ENCODE results near the gene COA3. TPM values are rescaled to one million over a fixed set of nuclear protein-coding genes. Genes with fewer than 3 reads are reported as not detected.

Gene COA3
- total and polyA plus RNA-seq, 4 donors: 62.3 to 294 (median 103) TPM

DNA sequence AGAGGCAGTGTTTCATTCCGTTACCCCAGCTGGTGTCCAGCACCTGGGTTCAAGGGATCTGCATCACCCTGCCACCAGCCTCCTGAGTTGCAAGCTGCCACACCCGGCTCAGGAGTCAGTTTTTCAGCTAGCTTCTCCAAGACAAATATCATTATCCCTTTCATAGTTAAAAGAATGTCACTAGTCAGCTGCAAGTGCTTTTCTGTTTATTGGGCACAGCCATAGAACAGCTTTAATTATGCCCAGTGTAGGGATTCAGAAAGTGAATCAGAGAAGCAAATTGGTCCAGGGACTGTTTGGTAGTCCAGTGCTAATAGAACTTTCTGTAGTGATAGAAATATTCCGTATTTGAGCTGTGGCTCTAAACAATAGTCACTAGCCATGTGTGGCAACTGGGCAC lies 49.6 kb upstream of the COA3 start:
- H3K4me3 ChIP-seq (ENCODE audit: low read depth in 1 of 3, low read length in 3 of 3): no peak overlapping the region
- H3K36me3 ChIP-seq (ENCODE audit: control insufficient read depth in 4 of 4, insufficient read depth in 3 of 4, low read depth in 1 of 4, low read length in 3 of 4): peaks cover 5 to 21% (median 7%) of the 10 kb centered on the region in 4 donors
- no peak overlapping the region for H3K27ac ChIP-seq (ENCODE audit: low read depth in 1 of 2, low read length in 2 of 2)
- H3K4me1 ChIP-seq (ENCODE audit: control insufficient read depth in 4 of 4, insufficient read depth in 4 of 4, low read length in 3 of 4): peaks cover 0 to 21% (median 16%) of the 10 kb centered on the region in 4 donors
- DNase-seq (ENCODE audit: low spot score): no peak
- no peaks in the 10 kb centered on the region for H3K9me3 ChIP-seq (ENCODE audit: control insufficient read depth in 4 of 4, low read length in 3 of 4)
- H3K9ac ChIP-seq (ENCODE audit: low read depth in 1 of 2, low read length in 2 of 2): no peak overlapping the region
- H3K27me3 ChIP-seq (ENCODE audit: control insufficient read depth in 4 of 4, insufficient read depth in 4 of 4, low read length in 3 of 4): no peaks in the 10 kb centered on the region
- 87% methylated on average over 3 of the region's 3 CpGs for WGBS
- TF ChIP-seq TAF1 (conservative IDR thresholded peaks at IDR 0.05) (no peak), NR2F2 (IDR thresholded peaks at IDR 0.05) (no peak), SP1 (IDR thresholded peaks at IDR 0.05) (no peak), RAD21 (IDR thresholded peaks at IDR 0.05) (no peak), HNF4G (IDR thresholded peaks at IDR 0.05) (no peak), CTCF (IDR thresholded peaks at IDR 0.05; ENCODE audit: low read depth, low read length, missing input control) (no peak), HNF4A (conservative IDR thresholded peaks at IDR 0.05) (no peak), EGR1 (IDR thresholded peaks at IDR 0.05; ENCODE audit: low read depth in 2 of 2) (no peak), JUND (IDR thresholded peaks at IDR 0.05) (no peak)
- TF ChIP-seq, protein P1, sequence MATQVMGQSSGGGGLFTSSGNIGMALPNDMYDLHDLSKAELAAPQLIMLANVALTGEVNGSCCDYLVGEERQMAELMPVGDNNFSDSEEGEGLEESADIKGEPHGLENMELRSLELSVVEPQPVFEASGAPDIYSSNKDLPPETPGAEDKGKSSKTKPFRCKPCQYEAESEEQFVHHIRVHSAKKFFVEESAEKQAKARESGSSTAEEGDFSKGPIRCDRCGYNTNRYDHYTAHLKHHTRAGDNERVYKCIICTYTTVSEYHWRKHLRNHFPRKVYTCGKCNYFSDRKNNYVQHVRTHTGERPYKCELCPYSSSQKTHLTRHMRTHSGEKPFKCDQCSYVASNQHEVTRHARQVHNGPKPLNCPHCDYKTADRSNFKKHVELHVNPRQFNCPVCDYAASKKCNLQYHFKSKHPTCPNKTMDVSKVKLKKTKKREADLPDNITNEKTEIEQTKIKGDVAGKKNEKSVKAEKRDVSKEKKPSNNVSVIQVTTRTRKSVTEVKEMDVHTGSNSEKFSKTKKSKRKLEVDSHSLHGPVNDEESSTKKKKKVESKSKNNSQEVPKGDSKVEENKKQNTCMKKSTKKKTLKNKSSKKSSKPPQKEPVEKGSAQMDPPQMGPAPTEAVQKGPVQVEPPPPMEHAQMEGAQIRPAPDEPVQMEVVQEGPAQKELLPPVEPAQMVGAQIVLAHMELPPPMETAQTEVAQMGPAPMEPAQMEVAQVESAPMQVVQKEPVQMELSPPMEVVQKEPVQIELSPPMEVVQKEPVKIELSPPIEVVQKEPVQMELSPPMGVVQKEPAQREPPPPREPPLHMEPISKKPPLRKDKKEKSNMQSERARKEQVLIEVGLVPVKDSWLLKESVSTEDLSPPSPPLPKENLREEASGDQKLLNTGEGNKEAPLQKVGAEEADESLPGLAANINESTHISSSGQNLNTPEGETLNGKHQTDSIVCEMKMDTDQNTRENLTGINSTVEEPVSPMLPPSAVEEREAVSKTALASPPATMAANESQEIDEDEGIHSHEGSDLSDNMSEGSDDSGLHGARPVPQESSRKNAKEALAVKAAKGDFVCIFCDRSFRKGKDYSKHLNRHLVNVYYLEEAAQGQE (IDR thresholded peaks at IDR 0.05): no peak
- TF ChIP-seq, protein P2, sequence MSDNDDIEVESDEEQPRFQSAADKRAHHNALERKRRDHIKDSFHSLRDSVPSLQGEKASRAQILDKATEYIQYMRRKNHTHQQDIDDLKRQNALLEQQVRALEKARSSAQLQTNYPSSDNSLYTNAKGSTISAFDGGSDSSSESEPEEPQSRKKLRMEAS (IDR thresholded peaks at IDR 0.05): no peak

DNA sequence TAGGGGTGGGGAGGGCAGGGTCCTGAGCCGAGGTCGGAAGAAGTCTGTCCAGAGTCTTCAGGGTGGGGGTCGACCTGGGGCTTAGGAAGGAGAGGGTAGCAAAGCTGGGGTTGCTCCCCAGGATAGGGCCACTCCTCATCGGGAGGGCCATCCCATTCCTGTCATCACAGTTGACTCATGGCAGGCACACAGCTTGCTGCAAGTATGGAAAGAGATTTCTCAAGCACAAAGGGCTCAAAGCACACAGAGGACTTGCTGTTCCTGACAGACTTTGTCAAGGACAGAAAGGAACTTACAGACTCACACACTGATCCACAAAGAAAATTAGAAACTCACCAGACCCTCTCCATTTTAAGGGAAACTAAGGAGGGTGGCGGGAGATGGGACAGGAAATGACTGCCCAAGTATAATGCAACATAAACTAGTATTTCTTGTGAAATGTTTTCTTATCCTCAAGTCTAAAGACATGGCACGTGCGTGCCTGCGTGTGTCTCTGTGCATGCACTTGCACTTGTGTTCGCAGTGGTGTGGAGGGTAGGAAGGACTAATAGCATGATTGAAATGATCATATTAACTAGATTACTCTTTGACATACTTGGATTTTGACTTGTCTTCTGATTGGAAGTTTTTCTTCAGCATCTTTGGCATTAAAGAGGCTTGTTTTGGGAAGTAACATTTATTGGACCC lies 48.2 kb upstream of the COA3 start:
- DNase-seq (ENCODE audit: low spot score): no peak
- Histone ChIP-seq H3K4me1 (ENCODE audit: control insufficient read depth in 4 of 4, insufficient read depth in 4 of 4, low read length in 3 of 4) (peaks cover 0 to 21% (median 16%) of the 10 kb centered on the region in 4 donors), H3K9me3 (ENCODE audit: control insufficient read depth in 4 of 4, low read length in 3 of 4) (no peaks in the 10 kb centered on the region), H3K36me3 (ENCODE audit: control insufficient read depth in 4 of 4, insufficient read depth in 3 of 4, low read depth in 1 of 4, low read length in 3 of 4) (peaks cover 10 to 33% (median 15%) of the 10 kb centered on the region in 4 donors), H3K27ac (ENCODE audit: low read depth in 1 of 2, low read length in 2 of 2) (no peak overlapping the region), H3K4me3 (ENCODE audit: low read depth in 1 of 3, low read length in 3 of 3) (no peak overlapping the region), H3K27me3 (ENCODE audit: control insufficient read depth in 4 of 4, insufficient read depth in 4 of 4, low read length in 3 of 4) (no peaks in the 10 kb centered on the region), H3K9ac (ENCODE audit: low read depth in 1 of 2, low read length in 2 of 2) (no peak overlapping the region)
- WGBS: 79% methylated on average over 9 of the region's 9 CpGs
- TF ChIP-seq GABPA (IDR thresholded peaks at IDR 0.05 in 1 of 2, conservative IDR thresholded peaks at IDR 0.05 in 1 of 2): no peak
